SK-N-SH treated with all-trans-retinoic acid at 6 μM for 48 hours (cell line): ENCODE data around the gene LFNG.

Experiments
- ATAC-seq: fragments of 200-7000 bp; cut with Tn5 transposase; 3 replicates; pipeline ENCODE4 v1.9.1; 2020; ENCODE audit warnings: mild to moderate bottlenecking, moderate library complexity
- ARNTL ChIP-seq: fragments of 450-650 bp; formaldehyde crosslinking; IDR thresholded peaks from 2 replicates; pipeline ENCODE4 v1.5.0; 2020; ENCODE audit warnings: low read depth, mild to moderate bottlenecking, moderate library complexity, borderline replicate concordance
- BACH2 ChIP-seq: fragments of 250-450 bp; sonication (Bioruptor Pico); IDR thresholded peaks from 2 replicates; pipeline ENCODE4 v1.9.0; 2021; ENCODE audit warnings: mild to moderate bottlenecking, borderline replicate concordance
- CSDC2 ChIP-seq: fragments of 250-450 bp; sonication (Bioruptor Pico); IDR thresholded peaks from 2 replicates; pipeline ENCODE4 v1.5.0; 2020; ENCODE audit warnings: mild to moderate bottlenecking, moderate library complexity
- ESRRG ChIP-seq: fragments of 250-450 bp; sonication (Bioruptor Pico); IDR thresholded peaks from 2 replicates; pipeline ENCODE4 v1.6.1; 2021; ENCODE audit warnings: mild to moderate bottlenecking
- GLIS3 ChIP-seq: fragments of 250-450 bp; sonication (Bioruptor Pico); IDR thresholded peaks from 2 replicates; pipeline ENCODE4 v1.5.0; 2020; ENCODE audit warnings: mild to moderate bottlenecking, moderate library complexity
- ISL1 ChIP-seq: fragments of 250-450 bp; sonication (Bioruptor Pico); IDR thresholded peaks from 2 replicates; pipeline ENCODE4 v2.1.2; 2022; ENCODE audit warnings: mild to moderate bottlenecking, moderate library complexity
- OSR1 ChIP-seq: fragments of 250-450 bp; sonication (Bioruptor Pico); IDR thresholded peaks from 2 replicates; pipeline ENCODE4 v1.8.0; 2022; ENCODE audit warnings: moderate library complexity, mild to moderate bottlenecking, inconsistent platforms
- PPARA ChIP-seq: fragments of 250-450 bp; sonication (Bioruptor Pico); IDR thresholded peaks from 2 replicates; pipeline ENCODE4 v1.5.0; 2020; ENCODE audit warnings: mild to moderate bottlenecking, borderline replicate concordance
- RARB ChIP-seq: fragments of 250-450 bp; sonication (Bioruptor Pico); IDR thresholded peaks from 2 replicates; pipeline ENCODE4 v1.8.0; 2021; ENCODE audit warnings: mild to moderate bottlenecking, moderate library complexity
- TCF4 ChIP-seq: fragments of 250-450 bp; sonication (Bioruptor Pico); IDR thresholded peaks from 2 replicates; pipeline ENCODE4 v1.8.0; 2021; ENCODE audit warnings: mild to moderate bottlenecking, moderate library complexity, borderline replicate concordance
- ZC3H10 ChIP-seq: fragments of 250-450 bp; sonication (Bioruptor Pico); IDR thresholded peaks from 2 replicates; pipeline ENCODE4 v1.5.1; 2021; ENCODE audit warnings: mild to moderate bottlenecking, moderate library complexity
- ZFP3 ChIP-seq: fragments of 250-450 bp; sonication (Bioruptor Pico); IDR thresholded peaks from 2 replicates; pipeline ENCODE4 v1.5.0; 2020; ENCODE audit warnings: mild to moderate bottlenecking, moderate library complexity
- ZFP30 ChIP-seq: fragments of 450-650 bp; formaldehyde crosslinking; IDR thresholded peaks from 2 replicates; pipeline ENCODE4 v1.5.0; 2022; ENCODE audit warnings: mild to moderate bottlenecking, moderate library complexity
- ZNF565 ChIP-seq: fragments of 450-650 bp; formaldehyde crosslinking; conservative IDR thresholded peaks from 2 replicates; pipeline ENCODE4 v1.5.0; 2020; ENCODE audit warnings: low read depth, mild to moderate bottlenecking, moderate library complexity
- ZNF70 ChIP-seq: fragments of 450-650 bp; formaldehyde crosslinking; IDR thresholded peaks from 2 replicates; pipeline ENCODE4 v1.5.0; 2020; ENCODE audit warnings: mild to moderate bottlenecking, moderate library complexity
- TF ChIP-seq, protein P1 (sequence below): fragments of 250-450 bp; sonication (Bioruptor Pico); IDR thresholded peaks from 2 replicates; pipeline ENCODE4 v1.8.0; 2021; ENCODE audit warnings: low read depth, mild to moderate bottlenecking, moderate library complexity, borderline replicate concordance
- TF ChIP-seq, protein P2 (sequence below): fragments of 250-450 bp; sonication (Bioruptor Pico); IDR thresholded peaks from 2 replicates; pipeline ENCODE4 v1.5.1; 2020; ENCODE audit warnings: low read depth, mild to moderate bottlenecking, moderate library complexity
- TF ChIP-seq, protein P3 (sequence below): fragments of 250-450 bp; sonication (Bioruptor Pico); IDR thresholded peaks from 2 replicates; pipeline ENCODE4 v1.8.0; 2020; ENCODE audit warnings: mild to moderate bottlenecking, moderate library complexity, borderline replicate concordance

LFNG gene

DNA sequence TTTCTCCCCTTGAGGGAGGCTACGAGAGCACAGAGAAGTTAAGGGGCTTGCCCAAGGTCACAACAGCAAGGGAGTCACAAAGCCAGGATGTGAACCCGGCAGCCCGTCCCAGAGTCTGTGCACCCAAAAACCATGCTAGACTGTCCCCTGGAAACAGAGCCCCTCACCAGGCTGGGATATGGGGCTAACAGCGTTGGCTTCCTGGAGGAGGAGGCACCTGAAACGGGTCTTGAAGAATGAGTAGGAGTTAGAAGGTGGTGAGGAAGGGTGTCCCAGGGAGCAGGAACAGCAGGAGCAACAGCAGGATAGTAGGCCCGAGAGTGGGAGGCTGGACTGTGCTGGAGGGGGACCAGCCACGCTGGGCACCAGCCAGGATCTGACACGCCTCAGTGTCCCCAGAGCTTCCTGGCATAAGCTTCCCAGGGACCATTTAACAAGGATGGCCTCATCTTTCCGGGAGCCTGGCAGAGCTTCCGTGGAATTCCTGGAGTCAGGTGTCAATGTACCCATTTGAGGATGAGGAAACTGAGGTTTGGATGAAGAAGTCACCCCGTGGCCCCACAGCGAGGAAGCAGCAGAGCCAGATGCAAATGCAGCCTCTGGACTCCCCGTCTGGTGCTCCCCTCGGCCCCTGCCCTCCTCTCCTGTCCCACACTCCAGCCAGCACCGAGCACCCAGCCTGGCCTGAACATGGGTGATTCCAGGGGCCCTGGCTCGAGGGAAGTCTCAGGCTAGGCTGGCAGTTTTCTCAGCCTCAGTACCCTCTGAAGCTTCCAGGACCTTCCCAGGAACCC, 40.1 kb upstream of the LFNG start:
- no peak for ATAC-seq
- TF ChIP-seq ESRRG (CRISPR knock-in tag) (no peak), ZFP3 (CRISPR knock-in tag) (peak; percentile 97), OSR1 (no peak), ISL1 (CRISPR knock-in tag) (no peak), ZFP30 (no peak), GLIS3 (CRISPR knock-in tag) (no peak)
- TF ChIP-seq, protein P1, sequence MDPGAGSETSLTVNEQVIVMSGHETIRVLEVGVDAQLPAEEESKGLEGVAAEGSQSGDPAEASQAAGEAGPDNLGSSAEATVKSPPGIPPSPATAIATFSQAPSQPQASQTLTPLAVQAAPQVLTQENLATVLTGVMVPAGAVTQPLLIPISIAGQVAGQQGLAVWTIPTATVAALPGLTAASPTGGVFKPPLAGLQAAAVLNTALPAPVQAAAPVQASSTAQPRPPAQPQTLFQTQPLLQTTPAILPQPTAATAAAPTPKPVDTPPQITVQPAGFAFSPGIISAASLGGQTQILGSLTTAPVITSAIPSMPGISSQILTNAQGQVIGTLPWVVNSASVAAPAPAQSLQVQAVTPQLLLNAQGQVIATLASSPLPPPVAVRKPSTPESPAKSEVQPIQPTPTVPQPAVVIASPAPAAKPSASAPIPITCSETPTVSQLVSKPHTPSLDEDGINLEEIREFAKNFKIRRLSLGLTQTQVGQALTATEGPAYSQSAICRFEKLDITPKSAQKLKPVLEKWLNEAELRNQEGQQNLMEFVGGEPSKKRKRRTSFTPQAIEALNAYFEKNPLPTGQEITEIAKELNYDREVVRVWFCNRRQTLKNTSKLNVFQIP (CRISPR knock-in tag), result no peak

DNA sequence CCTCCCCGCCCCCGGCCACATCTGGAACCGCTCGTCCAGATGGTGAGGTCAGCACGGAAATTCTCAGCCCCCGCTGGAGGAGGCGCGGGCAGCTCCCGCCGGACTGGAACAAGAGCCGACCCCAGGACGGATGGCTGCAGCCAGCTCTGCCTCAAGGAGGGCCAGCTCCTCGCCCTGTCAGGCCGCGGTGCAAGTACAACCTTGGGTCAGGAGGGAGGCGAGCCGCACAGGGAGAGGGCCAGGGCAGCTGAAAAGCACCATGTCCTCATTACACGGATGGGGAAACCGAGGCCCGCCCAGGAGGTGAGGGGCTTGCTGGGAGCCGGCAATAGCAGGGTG, 39.5 kb upstream of the LFNG start:
- no peak for TF ChIP-seq GLIS3 (CRISPR knock-in tag)
- ATAC-seq, result no peak

DNA sequence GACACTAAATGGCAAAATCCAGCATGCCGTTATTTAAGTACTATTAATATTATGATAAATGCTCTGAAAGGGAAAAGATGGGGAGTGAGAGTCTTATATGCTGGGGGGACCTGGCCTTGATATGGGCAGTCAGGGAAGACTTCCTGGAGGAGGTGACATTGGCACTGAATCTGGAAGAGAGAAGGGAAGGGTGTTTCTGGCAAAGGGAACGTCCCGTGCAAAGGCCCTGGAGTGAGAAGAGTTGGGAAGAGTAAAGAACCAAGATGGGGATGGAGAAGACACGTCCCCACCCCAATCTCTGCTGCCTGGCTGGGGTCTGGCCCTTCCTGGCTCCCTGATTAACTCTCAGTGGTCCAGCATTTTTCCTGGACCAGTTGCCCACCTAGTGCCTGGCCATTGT, 38.4 kb upstream of the LFNG start:
- ATAC-seq, result no peak
- TF ChIP-seq TCF4 (no peak), CSDC2 (CRISPR knock-in tag) (no peak), RARB (CRISPR knock-in tag) (no peak), ZNF70 (CRISPR knock-in tag) (no peak), BACH2 (no peak), PPARA (CRISPR knock-in tag) (no peak), ZC3H10 (no peak), ESRRG (CRISPR knock-in tag) (no peak)
- TF ChIP-seq, protein P2, sequence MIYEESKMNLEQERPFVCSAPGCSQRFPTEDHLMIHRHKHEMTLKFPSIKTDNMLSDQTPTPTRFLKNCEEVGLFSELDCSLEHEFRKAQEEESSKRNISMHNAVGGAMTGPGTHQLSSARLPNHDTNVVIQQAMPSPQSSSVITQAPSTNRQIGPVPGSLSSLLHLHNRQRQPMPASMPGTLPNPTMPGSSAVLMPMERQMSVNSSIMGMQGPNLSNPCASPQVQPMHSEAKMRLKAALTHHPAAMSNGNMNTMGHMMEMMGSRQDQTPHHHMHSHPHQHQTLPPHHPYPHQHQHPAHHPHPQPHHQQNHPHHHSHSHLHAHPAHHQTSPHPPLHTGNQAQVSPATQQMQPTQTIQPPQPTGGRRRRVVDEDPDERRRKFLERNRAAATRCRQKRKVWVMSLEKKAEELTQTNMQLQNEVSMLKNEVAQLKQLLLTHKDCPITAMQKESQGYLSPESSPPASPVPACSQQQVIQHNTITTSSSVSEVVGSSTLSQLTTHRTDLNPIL, result no peak
- TF ChIP-seq, protein P3, sequence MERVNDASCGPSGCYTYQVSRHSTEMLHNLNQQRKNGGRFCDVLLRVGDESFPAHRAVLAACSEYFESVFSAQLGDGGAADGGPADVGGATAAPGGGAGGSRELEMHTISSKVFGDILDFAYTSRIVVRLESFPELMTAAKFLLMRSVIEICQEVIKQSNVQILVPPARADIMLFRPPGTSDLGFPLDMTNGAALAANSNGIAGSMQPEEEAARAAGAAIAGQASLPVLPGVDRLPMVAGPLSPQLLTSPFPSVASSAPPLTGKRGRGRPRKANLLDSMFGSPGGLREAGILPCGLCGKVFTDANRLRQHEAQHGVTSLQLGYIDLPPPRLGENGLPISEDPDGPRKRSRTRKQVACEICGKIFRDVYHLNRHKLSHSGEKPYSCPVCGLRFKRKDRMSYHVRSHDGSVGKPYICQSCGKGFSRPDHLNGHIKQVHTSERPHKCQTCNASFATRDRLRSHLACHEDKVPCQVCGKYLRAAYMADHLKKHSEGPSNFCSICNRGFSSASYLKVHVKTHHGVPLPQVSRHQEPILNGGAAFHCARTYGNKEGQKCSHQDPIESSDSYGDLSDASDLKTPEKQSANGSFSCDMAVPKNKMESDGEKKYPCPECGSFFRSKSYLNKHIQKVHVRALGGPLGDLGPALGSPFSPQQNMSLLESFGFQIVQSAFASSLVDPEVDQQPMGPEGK (CRISPR knock-in tag), result no peak

DNA sequence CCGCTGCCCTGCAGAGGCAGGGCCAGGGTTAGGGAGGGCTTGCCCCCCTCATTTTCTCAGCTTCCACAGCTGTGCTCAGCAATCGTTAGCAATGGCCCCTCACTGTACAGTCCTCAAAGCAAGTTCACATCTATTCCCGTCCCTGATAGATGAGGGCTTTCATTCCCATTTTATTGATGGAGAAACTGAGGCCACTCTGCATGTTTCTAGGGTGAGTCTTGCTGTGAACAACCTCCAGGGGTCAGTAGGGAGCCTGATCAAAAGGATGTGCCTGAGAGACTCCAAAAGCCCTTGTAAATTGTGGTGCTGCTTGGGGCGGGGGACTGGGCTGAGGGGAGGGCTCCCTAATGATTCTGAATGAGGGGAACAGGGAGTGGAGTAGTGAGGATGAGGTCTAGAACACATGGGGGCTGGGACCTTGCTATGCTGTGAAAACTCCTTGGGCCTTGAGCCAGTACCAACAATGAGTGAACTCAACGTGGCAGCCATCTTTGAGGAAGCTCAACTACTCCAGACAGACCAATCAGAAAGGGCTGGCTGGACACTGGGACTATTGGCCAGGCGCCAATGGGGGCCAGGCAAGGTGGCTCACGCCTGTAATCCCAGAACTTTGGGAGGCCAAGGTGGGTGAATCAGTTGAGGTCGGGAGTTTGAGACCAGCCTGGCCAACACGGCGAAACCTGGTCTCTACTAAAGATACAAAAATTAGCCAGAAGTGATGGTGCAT, 36.7 kb upstream of the LFNG start:
- TF ChIP-seq ZNF565 (CRISPR knock-in tag) (peak; percentile 100), PPARA (CRISPR knock-in tag) (no peak)
- ATAC-seq, result no peak

DNA sequence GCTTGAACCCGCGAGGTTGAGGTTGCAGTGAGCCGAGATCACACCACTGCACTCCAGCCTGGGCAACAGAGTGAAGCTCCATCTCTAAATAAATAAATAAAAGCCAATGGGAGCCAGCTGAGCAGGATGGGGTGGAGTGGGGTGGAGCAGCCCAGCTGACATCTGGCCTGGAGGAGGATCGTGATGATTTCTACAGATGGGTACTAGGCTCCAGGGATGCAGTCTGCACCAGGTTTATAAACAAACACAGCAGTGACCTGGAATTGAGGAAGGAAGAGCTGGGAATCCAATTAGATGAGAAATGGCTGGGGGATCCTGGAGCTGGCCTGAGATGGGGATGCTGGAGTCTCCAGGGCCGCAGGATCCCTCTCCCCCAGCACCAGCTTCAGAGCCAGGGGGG, 36.1 kb upstream of the LFNG start:
- TF ChIP-seq, protein P3 (CRISPR knock-in tag), result no peak
- TF ChIP-seq ZC3H10, result no peak
- TF ChIP-seq ARNTL (CRISPR knock-in tag), result no peak
- no peak for TF ChIP-seq PPARA (CRISPR knock-in tag)
- TF ChIP-seq ZFP30, result no peak
- peak; percentile 49; the same call in 1 of the 2 replicates for TF ChIP-seq TCF4
- no peak for ATAC-seq
